Fibroblast of pulmonary artery (primary cell): Measurements from ENCODE around the gene TMEM222.

Experiments used
- DNase-seq: peaks from one replicate; pipeline ENCODE4 v3.0.0-alpha.2; 2010; ENCODE audit warnings: low read depth
- H3K4me3 ChIP-seq: replicated peaks from 2 replicates; pipeline ENCODE4 v1.5.1; 2011; ENCODE audit warnings: low read depth, mild to moderate bottlenecking, control low read depth, low read length, moderate library complexity
- CTCF ChIP-seq: IDR thresholded peaks from 2 replicates; pipeline ENCODE4 v1.5.1; 2011; ENCODE audit warnings: mild to moderate bottlenecking, control low read depth, low read length, inconsistent platforms; ENCODE audit errors: missing control alignments

TMEM222 gene

GRCh38 chr1:27306892-27307761 is 14.8 kb upstream of the TMEM222 start:
- DNase-seq, result no peak
- TF ChIP-seq CTCF, result no peak

GRCh38 chr1:27307874-27308598 is 13.9 kb upstream of the TMEM222 start:
- H3K4me3 ChIP-seq, result no peak overlapping the region
- TF ChIP-seq CTCF, result no peak
- DNase-seq, result no peak

More at GRCh38 chr1:27306892-27307761, 14.8 kb upstream of the TMEM222 start:
- H3K4me3 ChIP-seq, result no peak overlapping the region

- no peak for TF ChIP-seq CTCF
- DNase-seq, result no peak
- H3K4me3 ChIP-seq, result no peak overlapping the region
These were observed 7.8 kb upstream of the TMEM222 start for GRCh38 chr1:27314169-27314568.

- H3K4me3 ChIP-seq, result no peak overlapping the region
- DNase-seq, result no peak
- TF ChIP-seq CTCF, result no peak
These were observed 7.2 kb upstream of the TMEM222 start for GRCh38 chr1:27314737-27315136.

GRCh38 chr1:27316860-27317259 is 5.1 kb upstream of the TMEM222 start:
- DNase-seq, result no peak
- no peak for TF ChIP-seq CTCF
- H3K4me3 ChIP-seq, result no peak overlapping the region

GRCh38 chr1:27318136-27318535 is 3.8 kb upstream of the TMEM222 start:
- TF ChIP-seq CTCF, result no peak
- H3K4me3 ChIP-seq, result no peak overlapping the region
- no peak for DNase-seq
